HG02642 (cell line): ENCODE measurements around the gene AKR1C4.
"Not testable (repeated sequence)": the region's sequence is repeated elsewhere in the genome, so short reads cannot be mapped to it uniquely, and the experiment has no call there.

Experiments
- ATAC-seq: cut with Tn5 transposase; IDR thresholded peaks from one replicate; pipeline ENCODE4 v1.9.1; 2021; ENCODE audit warnings: mild to moderate bottlenecking; ENCODE audit not compliant: unreplicated experiment, poor library complexity

AKR1C4 gene

DNA sequence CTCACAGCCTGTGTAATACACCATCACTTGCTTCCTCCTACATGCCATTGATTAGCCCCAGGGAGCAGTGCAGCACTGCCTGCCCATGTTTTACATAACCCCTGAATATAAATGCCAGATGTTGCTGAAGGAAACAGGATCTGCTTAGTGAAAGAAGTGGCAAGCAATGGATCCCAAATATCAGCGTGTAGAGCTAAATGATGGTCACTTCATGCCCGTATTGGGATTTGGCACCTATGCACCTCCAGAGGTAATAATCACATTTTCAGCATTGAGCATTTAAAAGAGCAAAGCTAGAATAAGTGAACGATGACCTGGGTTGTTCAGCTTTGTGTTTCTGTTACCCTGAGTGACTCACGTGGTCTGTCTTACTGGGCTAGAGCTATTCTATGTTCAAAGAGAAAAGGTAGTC is at the start of gene AKR1C4:
AKR1C4 (plus strand) TSS at position 136 of the 412 bp plus-strand sequence; CDS start at position 167, 31 bp downstream.
- ATAC-seq: no peak

DNA sequence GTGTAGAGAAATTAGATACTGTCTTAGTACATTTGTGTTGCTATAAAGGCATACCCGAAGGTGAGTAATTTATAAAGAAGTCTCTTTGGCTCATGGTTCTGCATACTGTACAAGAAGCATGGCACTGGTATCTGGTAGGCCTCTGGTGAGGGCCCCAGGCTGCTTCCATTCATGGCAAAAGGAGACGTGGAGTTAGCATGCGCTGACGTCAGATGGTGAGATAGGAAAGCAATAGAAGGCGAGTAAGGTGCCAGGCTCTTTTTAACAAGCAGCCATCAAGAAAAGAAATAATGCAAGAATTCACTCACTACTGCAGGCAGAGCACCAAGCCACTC is 49.8 kb upstream of the AKR1C4 start:
- no peak for ATAC-seq

DNA sequence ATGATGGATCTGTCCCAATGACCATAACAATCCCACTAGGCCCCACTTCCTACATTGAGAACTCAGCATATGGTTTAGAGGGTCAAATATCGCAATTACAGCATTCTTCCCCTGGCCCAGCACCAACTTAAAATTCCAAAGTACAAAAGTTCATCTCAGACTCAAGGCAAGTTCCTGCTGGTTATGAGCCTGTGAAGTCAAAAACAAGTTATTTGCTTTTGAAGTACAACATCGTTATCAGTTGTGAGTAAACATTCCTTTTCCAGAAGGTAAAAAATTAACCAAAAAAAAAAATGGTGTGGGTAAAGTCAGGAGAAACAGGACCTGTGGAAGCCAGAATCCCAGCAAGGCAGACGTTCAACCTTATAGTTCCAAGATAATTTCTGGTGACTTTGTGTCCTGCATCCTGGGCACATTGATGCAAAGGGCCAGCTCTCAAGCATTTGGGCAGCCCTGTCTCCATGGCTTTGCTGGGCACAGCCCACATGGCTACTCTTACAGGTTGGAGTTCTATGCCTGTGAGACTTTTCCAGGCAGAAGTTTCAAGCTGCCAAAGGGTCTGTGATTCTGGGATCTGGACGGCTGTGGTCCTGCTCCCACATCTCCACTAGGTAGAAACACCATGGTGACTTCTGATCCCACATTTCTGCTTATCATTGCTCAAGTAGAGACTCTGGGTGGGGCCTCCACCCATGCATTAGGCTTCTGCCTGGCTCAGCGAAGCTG is 49.2 kb upstream of the AKR1C4 start:
- no peak for ATAC-seq

DNA sequence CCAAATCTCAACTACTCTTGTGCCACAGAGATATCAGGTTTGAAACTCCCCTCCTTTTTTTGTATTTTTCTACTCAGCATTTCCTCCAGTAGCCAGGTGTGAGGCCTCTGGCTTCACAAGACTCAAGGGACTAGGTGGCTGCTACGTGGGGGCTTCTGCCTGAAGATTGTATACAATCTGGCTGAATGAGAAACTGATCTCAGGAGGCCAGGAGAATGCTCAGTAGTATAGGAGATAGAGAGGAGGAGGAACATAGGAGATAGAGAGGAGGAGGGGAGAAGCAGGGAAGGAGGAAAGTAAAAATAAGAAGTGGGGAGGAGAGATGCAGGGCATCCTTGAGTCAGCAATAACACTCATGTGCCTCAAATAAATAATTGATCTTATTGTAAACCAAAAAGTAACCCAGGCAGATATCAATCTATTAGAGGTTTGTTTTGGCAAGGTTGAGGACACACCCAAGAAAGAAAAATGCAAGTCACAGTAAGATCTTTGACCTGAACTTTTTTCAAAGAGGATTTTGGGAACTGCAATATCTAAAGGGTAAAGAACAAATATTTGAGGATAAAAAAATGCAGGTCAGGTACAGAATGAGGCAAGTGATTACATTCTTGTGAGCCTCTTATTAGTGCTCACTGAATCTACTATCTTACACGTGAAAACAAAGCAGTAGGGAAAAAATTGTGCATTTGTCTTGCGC is 48.5 kb upstream of the AKR1C4 start:
- no peak for ATAC-seq

DNA sequence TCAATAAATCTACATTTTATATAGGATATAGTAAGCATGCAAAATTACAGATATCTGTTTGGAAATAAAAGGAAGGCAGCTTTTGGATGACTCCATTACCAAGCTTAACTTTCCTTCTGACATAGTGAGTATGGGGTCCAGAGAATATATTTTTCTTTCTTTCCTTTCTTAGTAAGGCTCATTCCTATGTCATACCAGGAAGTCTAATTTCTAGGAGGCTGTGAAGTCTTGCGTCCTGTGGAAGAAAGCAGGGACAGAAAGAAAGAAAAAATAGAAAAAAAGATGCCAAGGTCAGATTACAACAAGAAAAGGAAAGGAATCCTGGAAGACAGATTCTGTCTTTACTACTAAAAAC is 48.0 kb upstream of the AKR1C4 start:
- ATAC-seq: no peak

DNA sequence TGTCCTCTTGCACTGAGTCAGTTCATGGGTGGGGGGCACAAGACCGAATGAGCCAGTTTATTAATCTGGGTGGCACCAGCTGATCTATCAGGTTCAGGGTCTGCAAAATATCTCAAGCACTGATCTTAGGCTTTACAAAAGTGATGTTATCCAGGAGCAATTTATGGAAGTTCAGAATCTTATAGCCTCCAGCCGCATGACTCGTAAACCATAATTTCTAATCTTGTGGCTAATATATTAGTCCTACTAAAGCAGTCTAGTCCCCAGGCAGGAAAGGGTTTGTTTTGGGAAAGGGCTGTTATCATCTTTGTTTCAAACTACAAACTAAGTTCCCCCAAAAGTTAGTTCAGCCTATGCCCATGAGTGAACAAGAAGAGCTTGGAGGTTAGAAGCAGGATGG is 45.6 kb upstream of the AKR1C4 start:
- no peak for ATAC-seq

DNA sequence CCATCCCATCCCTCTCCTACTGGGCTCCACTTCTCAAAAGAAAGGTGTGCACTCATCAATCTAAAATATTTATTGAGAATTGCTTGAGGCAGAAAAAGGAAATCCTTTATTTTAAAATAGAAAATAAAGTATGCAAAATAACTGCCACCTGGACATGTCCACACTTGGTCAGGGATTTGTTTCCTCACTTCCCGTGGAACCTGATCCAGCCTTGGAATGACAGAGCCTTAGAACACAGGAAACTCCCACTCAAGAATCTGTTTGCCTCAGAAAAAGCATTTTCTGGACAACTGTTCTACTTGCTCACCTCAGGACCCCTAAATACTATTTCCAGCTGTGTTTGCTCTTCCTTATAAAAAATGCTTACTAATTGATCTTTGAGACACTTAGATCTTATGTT is 40.7 kb upstream of the AKR1C4 start:
- ATAC-seq: no peak

DNA sequence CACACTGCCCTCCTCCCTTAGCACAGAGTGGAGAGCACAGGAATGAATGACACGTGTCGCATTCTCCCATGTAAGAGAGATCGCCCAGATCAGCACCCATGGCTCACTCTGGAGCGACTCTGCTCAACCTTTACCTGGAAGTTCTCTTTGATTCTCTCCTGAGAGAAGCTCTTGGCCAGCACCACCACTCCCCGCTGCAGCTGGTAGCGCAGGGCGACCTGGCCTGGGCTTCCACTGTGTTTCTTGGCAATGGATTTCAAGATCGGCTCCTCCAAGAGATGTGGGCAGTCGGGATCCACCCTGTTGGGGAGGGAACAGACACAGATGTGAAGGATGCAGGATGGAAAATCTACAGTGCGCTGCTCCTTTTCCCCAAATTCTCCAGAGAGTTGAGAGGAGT is 39.1 kb upstream of the AKR1C4 start:
- ATAC-seq: no peak

DNA sequence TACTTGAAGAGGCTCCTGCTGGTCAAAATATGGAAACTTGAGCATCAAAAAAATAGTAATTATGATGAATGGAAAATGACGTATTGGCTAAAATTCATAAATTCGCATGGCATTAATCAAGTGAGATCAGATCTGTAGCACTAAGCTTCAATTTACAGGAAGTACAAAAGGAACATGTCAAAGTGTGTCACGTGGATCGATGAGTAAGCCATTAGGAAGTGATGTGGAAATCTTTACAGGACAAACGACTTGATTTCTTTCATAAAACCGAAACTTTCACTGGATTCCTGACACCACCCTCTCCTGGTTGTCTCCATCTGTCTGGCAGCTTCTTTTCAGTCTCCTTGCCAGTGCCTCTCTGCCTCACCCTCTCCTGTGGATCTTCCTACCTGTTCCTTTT is 37.5 kb upstream of the AKR1C4 start:
- ATAC-seq: no peak

DNA sequence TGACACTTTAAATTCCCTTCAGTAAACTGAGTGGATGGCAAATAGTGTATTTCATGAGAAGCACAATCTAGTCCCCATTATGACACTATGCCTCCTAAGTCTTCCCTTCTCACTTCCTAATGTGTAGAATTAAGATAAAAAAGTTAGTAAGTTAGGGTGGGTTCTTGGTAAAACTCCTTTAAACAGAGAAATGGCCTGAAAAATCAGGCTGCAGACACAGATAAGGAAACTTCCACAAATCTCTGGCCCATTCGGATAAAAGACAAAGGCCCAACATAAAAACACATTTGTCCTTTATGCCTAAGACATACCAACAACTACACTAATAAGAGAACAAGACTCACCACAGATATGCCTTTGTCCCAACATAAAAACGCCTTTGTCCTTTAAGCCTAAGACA is 33.1 kb upstream of the AKR1C4 start:
- ATAC-seq: no peak

DNA sequence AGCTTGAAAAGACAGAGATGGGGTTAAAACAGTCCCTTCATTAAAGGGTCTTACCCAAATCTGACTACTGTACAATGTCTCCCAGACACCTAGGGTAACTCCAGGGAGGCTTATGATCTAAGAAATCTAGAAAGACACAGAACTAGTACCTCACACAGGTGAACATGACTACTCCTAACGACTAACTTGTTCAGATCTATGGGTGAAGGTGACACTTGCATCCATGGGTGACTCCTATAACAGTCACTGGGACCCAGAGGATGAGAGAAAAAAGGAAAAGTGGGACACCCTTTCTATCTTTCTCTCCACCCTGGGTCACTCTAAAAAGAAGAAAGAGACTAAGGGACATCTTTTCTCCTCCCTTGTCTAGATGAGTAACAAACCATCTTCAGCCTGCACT is 30.9 kb upstream of the AKR1C4 start:
- no peak for ATAC-seq

DNA sequence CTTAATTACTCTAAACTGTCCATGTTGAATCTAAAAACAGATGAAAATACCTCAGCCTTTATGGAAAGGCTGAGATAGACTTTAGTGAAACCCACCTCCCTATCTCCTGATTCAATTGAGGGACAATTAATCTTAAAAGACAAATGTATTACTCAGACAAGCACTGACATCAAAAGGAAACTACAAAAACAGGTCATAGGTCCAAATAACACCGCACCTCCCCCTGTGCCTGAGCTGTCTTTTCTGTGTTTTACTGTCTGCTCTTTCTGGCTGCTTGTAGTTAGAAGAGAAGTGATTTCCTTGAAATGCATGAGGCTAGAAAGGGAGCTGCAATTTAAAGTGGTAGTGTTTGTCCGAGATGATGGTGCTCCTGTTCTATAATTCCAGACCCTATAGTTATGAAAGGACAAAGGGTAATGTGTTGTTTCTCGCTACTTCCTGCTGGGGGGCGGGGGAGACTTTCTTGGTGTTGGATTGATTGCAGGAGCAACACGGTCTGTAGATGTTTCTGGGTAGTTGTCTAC is 27.7 kb upstream of the AKR1C4 start:
- no peak for ATAC-seq

DNA sequence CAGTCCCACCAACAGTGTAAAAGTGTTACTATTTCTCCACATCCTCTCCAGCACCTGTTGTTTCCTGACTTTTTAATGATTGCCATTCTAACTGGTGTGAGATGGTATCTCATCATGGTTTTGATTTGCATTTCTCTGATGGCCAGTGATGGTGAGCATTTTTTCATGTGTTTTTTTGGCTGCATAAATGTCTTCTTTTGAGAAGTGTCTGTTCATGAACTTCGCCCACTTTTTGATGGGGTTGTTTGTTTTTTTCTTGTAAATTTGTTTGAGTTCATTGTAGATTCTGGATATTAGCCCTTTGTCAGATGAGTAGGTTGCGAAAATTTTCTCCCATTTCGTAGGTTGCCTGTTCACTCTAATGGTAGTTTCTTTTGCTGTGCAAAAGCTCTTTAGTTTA is 21.1 kb upstream of the AKR1C4 start:
- ATAC-seq: not testable (repeated sequence)

DNA sequence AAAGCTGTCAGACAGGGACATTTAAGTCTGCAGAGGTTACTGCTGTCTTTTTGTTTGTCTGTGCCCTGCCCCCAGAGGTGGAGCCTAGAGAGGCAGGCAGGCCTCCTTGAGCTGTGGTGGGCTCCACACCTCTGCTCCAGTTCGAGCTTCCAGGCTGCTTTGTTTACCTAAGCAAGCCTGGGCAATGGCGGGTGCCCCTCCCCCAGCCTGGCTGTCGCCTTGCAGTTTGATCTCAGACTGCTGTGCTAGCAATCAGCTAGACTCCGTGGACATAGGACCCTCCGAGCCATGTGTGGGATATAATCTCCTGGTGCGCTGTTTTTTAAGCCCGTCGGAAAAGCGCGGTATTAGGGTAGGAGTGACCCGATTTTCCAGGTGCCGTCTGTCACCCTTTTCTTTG is 16.1 kb upstream of the AKR1C4 start:
- not testable (repeated sequence) for ATAC-seq

DNA sequence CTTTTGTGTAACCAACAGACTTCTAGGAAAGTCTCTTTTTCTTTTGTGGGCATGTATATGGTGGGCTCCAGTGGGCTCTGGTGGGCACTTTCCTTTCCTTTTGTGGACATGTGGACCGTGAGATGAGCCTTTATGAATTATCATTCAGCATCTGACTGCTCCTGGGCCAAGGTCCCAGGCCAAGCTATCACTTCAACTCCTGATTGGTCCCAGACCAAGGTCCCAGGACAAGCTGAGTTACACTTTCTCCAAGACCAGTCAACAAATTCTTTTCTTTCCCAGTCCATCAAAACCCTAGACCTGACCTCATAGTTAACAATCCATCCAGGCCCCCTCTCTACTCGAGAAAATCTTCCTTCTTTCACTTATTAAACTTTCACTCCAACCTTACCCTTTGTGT is 12.7 kb upstream of the AKR1C4 start:
- no peak for ATAC-seq

DNA sequence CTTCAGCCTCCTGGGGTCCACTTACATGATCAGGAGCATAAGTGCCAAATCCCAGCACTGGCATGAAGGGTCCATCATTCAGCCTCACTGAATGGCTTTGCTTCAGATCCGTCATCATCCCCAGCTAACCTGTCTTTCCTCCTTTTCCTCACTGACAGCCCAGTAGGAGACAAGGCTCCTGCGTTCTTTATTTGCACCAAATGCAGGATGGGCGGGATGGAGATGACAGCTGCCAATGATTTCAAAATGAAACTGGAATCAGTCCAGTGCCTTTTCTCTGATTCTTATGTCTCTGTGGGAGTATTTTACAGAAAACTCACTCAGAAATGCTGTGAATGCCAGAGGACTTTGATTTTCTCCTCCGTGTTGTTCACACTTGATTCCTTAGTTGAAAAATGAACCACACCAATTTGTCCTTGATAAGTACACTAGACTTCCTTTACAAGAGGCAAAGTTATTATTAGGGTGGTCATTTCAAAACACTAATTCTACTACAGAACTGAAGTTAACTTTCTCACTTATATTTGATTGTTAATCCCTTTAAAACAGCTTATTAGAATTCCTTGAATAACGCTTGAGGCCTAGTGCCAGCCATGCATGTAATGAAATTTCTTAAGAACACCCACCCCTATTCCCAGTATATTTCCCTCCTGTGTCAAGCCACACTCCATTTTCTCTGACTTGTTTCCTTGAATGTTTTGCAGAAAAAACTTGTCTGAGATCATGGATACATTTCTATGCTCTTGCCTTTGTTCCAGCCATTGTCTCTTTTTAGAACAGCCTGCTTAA is 11.5 kb upstream of the AKR1C4 start, which contains the start of gene AKR1C8:
AKR1C8 (minus strand) TSS at position 164 of the 789 bp plus-strand sequence; CDS start at position 118, 46 bp downstream.
- ATAC-seq: no peak

DNA sequence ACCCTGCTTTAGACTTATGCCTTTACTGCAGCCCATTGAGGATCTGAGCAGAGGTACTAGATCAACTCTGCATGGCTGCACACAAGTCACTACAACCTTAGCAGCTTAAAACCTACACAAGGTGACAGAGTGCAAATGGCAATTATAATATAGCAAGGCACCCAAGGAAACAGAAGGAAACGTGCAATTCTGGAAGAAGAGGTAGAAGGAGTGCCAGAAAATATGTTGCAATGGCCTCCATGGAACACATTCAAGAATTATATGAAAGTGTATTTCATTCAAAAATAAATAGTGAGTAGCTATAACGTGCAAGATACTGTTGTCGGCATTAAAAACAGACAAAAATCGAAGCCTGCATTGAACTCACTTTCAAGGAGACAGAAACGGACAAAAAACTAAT is 8.8 kb upstream of the AKR1C4 start:
- ATAC-seq: no peak

DNA sequence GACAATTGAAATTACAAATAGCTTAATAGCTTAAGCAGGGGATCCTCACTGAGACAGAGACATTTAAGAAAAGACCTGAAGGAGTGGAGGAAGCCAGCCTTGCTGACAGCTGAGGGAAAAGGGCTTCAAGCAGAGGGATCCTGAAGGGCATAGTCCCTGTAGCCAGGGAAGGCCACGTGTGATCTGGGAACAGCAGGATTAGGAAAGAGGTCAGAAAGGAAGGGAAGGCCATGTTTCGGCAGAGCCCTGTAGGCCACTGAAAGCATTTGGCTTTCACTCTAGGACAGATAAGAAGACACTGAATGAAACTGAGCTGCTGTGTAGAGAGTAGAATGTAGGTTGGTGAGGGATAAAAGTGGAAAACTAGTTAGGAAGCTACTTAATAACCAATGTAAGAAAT is 8.3 kb upstream of the AKR1C4 start:
- no peak for ATAC-seq

DNA sequence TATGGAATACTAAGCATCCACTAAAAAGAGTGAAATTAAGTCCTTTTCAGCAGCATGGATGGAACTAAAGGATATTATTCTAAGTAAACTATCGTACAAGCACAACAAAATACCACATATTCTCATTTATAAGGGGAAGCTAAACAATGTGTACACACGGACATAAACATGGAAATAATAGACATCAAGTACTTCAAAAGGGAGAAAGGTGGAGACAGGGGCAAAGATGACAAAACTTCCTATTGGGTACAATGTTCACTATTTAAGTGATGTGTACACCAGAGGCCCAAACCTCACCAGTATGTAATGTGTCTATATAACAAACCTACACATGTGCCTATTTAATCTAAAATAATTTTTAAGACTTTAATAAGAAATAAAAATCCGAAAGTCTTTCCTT is 2.2 kb upstream of the AKR1C4 start:
- no peak for ATAC-seq

DNA sequence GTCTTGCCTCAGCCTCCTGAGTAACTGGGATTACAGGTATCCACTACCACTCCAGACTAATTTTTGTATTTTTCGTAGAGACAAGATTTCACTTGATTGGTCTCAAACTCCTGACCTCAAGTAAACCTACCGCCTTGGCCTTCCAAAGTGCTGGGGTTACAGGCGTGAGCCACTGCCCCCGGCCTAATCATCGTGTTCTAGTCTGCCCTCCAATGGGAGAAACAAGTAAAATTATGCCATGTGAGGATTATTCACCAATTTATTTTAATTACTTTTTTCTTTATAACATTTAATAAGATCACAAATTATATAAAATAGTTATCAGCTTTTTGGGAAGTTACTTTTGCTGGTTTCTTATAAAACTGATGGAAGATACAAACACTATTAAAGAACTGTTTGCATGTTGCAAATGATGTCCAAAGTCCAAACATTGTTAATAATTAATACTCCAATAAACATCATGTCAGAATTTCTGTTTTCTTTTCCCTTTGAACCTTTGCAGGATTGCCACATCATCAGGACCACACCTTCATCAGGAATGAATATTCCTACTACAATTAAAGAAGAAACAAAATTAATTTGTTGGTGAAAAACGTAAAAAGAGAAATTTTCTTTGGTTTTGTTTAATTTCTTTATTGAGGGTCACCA is 786 bp upstream of the AKR1C4 start:
- no peak for ATAC-seq

DNA sequence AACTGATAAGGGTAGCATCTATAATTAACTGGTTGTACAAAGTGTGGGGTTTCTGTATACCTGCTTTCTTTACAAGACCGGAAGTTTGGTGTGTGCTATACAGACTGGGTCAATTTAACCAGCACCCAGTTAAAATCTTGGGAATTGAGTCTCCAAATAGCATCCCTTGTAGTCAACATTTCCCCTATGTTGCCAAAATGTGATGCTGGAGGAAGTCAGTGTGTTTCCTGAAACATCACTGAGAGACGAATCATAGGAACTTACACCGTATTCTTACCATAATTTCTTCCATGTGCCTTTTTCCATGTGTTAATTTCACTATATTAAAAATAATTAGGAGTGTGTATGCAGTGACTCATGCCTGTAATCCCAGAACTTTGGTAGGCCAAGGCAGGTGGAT is 1.7 kb downstream of the AKR1C4 start:
- ATAC-seq: no peak
